VCaP (cell line): ENCODE measurements around the gene FLVCR2.

ENCODE experiments used
- H3K27ac ChIP-seq: fragments of 450-650 bp; 2 replicates; pipeline ENCODE4 v1.5.1; 2017
- CTCF ChIP-seq: fragments of 450-650 bp; conservative IDR thresholded peaks from 2 replicates; pipeline ENCODE4 v1.5.1; 2017; ENCODE audit warnings: mild to moderate bottlenecking, moderate library complexity

FLVCR2 gene

GRCh38 chr14:75577729-75578101 lies 705 bp upstream of the FLVCR2 start:
- H3K27ac ChIP-seq: peak overlapping the region; percentile 42

GRCh38 chr14:75578786-75579337 lies 442 bp downstream of the FLVCR2 start:
- TF ChIP-seq CTCF: peak; percentile 56
- H3K27ac ChIP-seq: peak overlapping the region; percentile 42

More at GRCh38 chr14:75577729-75578101, 705 bp upstream of the FLVCR2 start:
- TF ChIP-seq CTCF: peak; percentile 85

GRCh38 chr14:75579338-75579864 lies 981 bp downstream of the FLVCR2 start:
- H3K27ac ChIP-seq: no peak overlapping the region
- TF ChIP-seq CTCF: no peak

GRCh38 chr14:75579882-75580281 lies 1.5 kb downstream of the FLVCR2 start:
- TF ChIP-seq CTCF: no peak
- H3K27ac ChIP-seq: no peak overlapping the region

- H3K27ac ChIP-seq: no peak overlapping the region
- TF ChIP-seq CTCF: no peak
These were observed 9.0 kb downstream of the FLVCR2 start for GRCh38 chr14:75587388-75587787.

GRCh38 chr14:75589931-75590330 lies 11.5 kb downstream of the FLVCR2 start:
- TF ChIP-seq CTCF: no peak
- H3K27ac ChIP-seq: no peak overlapping the region

- no peak overlapping the region for H3K27ac ChIP-seq
- TF ChIP-seq CTCF: no peak
These were observed 13.0 kb downstream of the FLVCR2 start for GRCh38 chr14:75591331-75591946.
